ENCODE results near the gene RNASE8. TPM values are rescaled to one million over a fixed set of nuclear protein-coding genes. Genes with fewer than 3 reads are reported as not detected.

RNASE8 gene
- total and polyA plus RNA-seq, 2 of the 8 experiments (the other 6 are each of a cell fraction or from before 2014, with no cell fraction given): not detected

DNA sequence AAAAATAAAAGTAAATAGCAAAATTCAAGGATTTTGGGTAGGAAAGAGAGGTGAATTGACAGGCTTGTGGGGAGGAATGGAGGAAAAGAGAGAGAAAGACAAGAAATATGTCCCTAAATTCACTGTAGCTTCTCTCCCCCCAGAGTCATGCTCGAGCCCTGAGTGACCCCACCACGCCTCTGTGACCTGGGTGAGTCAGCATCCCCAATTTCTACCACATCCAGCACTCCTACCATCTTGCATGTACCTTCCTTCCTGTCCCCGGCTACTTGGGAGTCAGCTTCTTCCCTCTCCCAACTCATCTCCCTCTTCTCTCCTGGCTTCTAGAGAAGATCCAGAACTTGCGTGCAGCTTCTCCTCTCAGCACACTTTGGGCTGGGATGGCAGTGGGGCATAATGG is 31.1 kb downstream of the RNASE8 start:
- Histone ChIP-seq H3K27ac (ENCODE audit: low read depth, low read length) (no peak overlapping the region), H2BK5ac (ENCODE audit: low read depth, low read length) (0 out of 2 replicates have a peak overlapping the region, but pooled peaks have one; percentile 13), H2BK12ac (ENCODE audit: low read depth, low read length) (no peak overlapping the region), H3K4me1 (replicated peaks in 1 of 4; ENCODE audit: control insufficient read depth in 3 of 4, insufficient read depth in 4 of 4, low read length in 3 of 4) (peaks cover 7 to 15% (median 12%) of the 10 kb centered on the region in 4 experiments), H3K56ac (replicated peaks; ENCODE audit: insufficient read length, low read depth, low read length) (no peak overlapping the region), H2BK15ac (ENCODE audit: low read length) (no peak overlapping the region), H3K9ac (replicated peaks in 1 of 4; ENCODE audit: extremely low read depth in 1 of 4, low read depth in 3 of 4, low read length in 3 of 4) (no peak overlapping the region), H3K4ac (replicated peaks; ENCODE audit: insufficient read length, low read depth, low read length) (no peak overlapping the region), H3K18ac (ENCODE audit: extremely low read depth, low read length) (no peak overlapping the region), H4K5ac (ENCODE audit: insufficient read length, low read depth, low read length) (no peak overlapping the region), H3K27me3 (replicated peaks in 1 of 4; ENCODE audit: control insufficient read depth in 3 of 4, extremely low read depth in 1 of 4, insufficient read depth in 3 of 4, low read length in 3 of 4) (no peaks in the 10 kb centered on the region), H3K23me2 (ENCODE audit: low read depth, low read length) (no peaks in the 10 kb centered on the region; the same call in 1 of the 2 replicates), H4K91ac (replicated peaks; ENCODE audit: insufficient read length, low read length) (no peak overlapping the region), H3K79me2 (ENCODE audit: control insufficient read depth in 1 of 2, insufficient read depth in 2 of 2, low read length in 2 of 2) (peaks cover 0 to 5% of the 10 kb centered on the region in 2 experiments; a peak in 2 of 4 replicates), H3K14ac (ENCODE audit: insufficient read length) (no peak overlapping the region), H2BK120ac (replicated peaks; ENCODE audit: low read depth, low read length) (no peak overlapping the region), H2AFZ (ENCODE audit: low read length) (no peak overlapping the region), H4K20me1 (replicated peaks in 1 of 2; ENCODE audit: control insufficient read depth in 1 of 2, insufficient read depth in 2 of 2, low read length in 2 of 2) (peaks cover 12 to 19% of the 10 kb centered on the region in 2 experiments), H4K8ac (ENCODE audit: extremely low read depth, insufficient read depth, low read length) (no peak overlapping the region), H3K4me2 (ENCODE audit: insufficient read depth in 1 of 2, low read depth in 2 of 2, low read length in 2 of 2) (no peak overlapping the region), H2AK5ac (ENCODE audit: low read depth, low read length) (no peak overlapping the region), H3K36me3 (ENCODE audit: control insufficient read depth in 2 of 4, insufficient read depth in 4 of 4, low read length in 3 of 4) (peaks cover 20 to 72% (median 61%) of the 10 kb centered on the region in 4 experiments), H3K4me3 (ENCODE audit: extremely low read depth in 1 of 4, insufficient read depth in 2 of 4, low read depth in 3 of 4, low read length in 4 of 4) (no peak overlapping the region), H3K79me1 (ENCODE audit: low read depth, low read length) (peaks cover 8% of the 10 kb centered on the region; the same call in 1 of the 2 replicates), H3K23ac (ENCODE audit: insufficient read length) (no peak overlapping the region), H2BK20ac (ENCODE audit: low read length) (no peak overlapping the region), H3K9me3 (ENCODE audit: insufficient read depth in 2 of 2, low read depth in 1 of 2, low read length in 1 of 2) (no peaks in the 10 kb centered on the region)
- 90% methylated on average over 4 of the region's 4 CpGs; no CpG with 5 or more reads in 1 of the 2 experiments for WGBS, 2 experiments (ENCODE audit: extremely low coverage in 1 of 2, insufficient coverage in 1 of 2, insufficient read length in 1 of 2, insufficient replicate concordance in 2 of 2, low coverage in 1 of 2, low lambda C conversion rate in 2 of 2, missing lambda C conversion rate in 1 of 2)
- no peak for DNase-seq (ENCODE audit: low read depth in 1 of 2, low spot score in 2 of 2)
- TF ChIP-seq GTF2F1 (IDR thresholded peaks at IDR 0.05; ENCODE audit: borderline replicate concordance, low read depth, low read length) (no peak), TAF1 (IDR thresholded peaks at IDR 0.05; ENCODE audit: low read depth, low read length) (no peak), SP2 (IDR thresholded peaks at IDR 0.05; ENCODE audit: low read length) (no peak), BACH1 (IDR thresholded peaks at IDR 0.05; ENCODE audit: low read length) (no peak), POLR2AphosphoS5 (IDR thresholded peaks at IDR 0.05; ENCODE audit: low read depth, low read length) (peak; percentile 57), YY1 (IDR thresholded peaks at IDR 0.05; ENCODE audit: low read depth, low read length) (no peak), MAFK (IDR thresholded peaks at IDR 0.05; ENCODE audit: low read depth, low read length) (no peak), TAF7 (optimal IDR thresholded peaks at IDR 0.05; ENCODE audit: borderline replicate concordance, low read depth, low read length) (no peak), JUND (IDR thresholded peaks at IDR 0.05; ENCODE audit: low read length) (no peak), POLR2A (IDR thresholded peaks at IDR 0.05; ENCODE audit: control extremely low read depth in 1 of 2, low read depth in 2 of 2, low read length in 2 of 2) (peak; percentile 31 to 60), CHD2 (IDR thresholded peaks at IDR 0.05; ENCODE audit: low read length) (no peak), ZNF274 (IDR thresholded peaks at IDR 0.05; ENCODE audit: borderline replicate concordance, extremely low read depth, low read length) (no peak), SRF (IDR thresholded peaks at IDR 0.05; ENCODE audit: low read depth, low read length) (no peak), KDM5A (IDR thresholded peaks at IDR 0.05; ENCODE audit: low read length) (no peak), TBP (IDR thresholded peaks at IDR 0.05; ENCODE audit: low read depth, low read length) (no peak)
- FAIRE-seq: no peak
- ChIA-PET POLR2A (ENCODE audit: partially characterized antibody) (interaction anchor here (0.8 to 12.4 kb wide), 10 partner anchors 8 to 96 kb away, joined by 3 to 245 read pairs (median 4); partner anchors contain the start of genes ARHGEF40 and TMEM253), CTCF (ENCODE audit: partially characterized antibody) (interaction anchor here (0.9 to 10.2 kb wide), 14 partner anchors 10 to 238 kb away, joined by 3 to 148 read pairs (median 6); partner anchors contain the start of genes ARHGEF40, RNASE8 and TMEM253)
